Measurements from ENCODE around the gene DDAH2.

DNA sequence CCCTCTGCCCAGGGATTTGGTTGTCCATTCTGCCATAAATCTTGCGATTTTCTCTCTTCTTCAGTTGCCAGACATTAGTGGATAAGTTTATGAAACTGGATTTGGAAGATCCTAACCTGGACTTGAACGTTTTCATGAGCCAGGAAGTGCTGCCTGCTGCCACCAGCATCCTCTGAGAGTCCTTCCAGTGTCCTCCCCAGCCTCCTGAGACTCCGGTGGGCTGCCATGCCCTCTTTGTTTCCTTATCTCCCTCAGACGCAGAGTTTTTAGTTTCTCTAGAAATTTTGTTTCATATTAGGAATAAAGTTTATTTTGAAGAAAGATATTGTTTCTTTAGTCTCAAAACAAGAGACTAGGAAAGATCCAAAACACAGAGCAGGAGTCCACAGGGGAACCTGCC is 33.3 kb upstream of the DDAH2 start, which contains the start of gene SAPCD1:
- TF ChIP-seq, protein P1, sequence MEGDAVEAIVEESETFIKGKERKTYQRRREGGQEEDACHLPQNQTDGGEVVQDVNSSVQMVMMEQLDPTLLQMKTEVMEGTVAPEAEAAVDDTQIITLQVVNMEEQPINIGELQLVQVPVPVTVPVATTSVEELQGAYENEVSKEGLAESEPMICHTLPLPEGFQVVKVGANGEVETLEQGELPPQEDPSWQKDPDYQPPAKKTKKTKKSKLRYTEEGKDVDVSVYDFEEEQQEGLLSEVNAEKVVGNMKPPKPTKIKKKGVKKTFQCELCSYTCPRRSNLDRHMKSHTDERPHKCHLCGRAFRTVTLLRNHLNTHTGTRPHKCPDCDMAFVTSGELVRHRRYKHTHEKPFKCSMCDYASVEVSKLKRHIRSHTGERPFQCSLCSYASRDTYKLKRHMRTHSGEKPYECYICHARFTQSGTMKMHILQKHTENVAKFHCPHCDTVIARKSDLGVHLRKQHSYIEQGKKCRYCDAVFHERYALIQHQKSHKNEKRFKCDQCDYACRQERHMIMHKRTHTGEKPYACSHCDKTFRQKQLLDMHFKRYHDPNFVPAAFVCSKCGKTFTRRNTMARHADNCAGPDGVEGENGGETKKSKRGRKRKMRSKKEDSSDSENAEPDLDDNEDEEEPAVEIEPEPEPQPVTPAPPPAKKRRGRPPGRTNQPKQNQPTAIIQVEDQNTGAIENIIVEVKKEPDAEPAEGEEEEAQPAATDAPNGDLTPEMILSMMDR (IDR thresholded peaks at IDR 0.05): no peak
- TF ChIP-seq POLR2AphosphoS5 (IDR thresholded peaks at IDR 0.05): no peak
